DOHH2 (cell line): ENCODE results near the gene VWA1.

Experiments
- H3F3A ChIP-seq: fragments of 200-600 bp; sonication (generic), shearing (Covaris generic); 2 replicates; pipeline ENCODE4 v1.6.0; 2016; ENCODE audit warnings: antibody characterized with exemption, mild to moderate bottlenecking; ENCODE audit not compliant: control insufficient read depth, insufficient read depth
- H3K27ac ChIP-seq: fragments of 200-600 bp; sonication (generic); 2 replicates; pipeline ENCODE4 v1.5.1; 2014; ENCODE audit warnings: low read depth, mild to moderate bottlenecking, low read length, moderate library complexity
- H3K27me3 ChIP-seq: fragments of 200-600 bp; sonication (generic); 2 replicates; pipeline ENCODE4 v1.6.1; 2014; ENCODE audit warnings: mild to moderate bottlenecking, low read length, mixed read lengths; ENCODE audit not compliant: control insufficient read depth
- H3K36me3 ChIP-seq: fragments of 200-600 bp; sonication (generic); 2 replicates; pipeline ENCODE4 v1.6.1; 2014; ENCODE audit warnings: mild to moderate bottlenecking, low read length, moderate library complexity, mixed read lengths; ENCODE audit not compliant: control insufficient read depth
- H3K4me1 ChIP-seq: fragments of 200-600 bp; sonication (generic); 2 replicates; pipeline ENCODE4 v1.6.1; 2014; ENCODE audit warnings: mild to moderate bottlenecking, low read length, mixed read lengths; ENCODE audit not compliant: control insufficient read depth
- H3K4me2 ChIP-seq: fragments of 200-600 bp; sonication (generic); 2 replicates; pipeline ENCODE4 v1.6.0; 2014; ENCODE audit warnings: mild to moderate bottlenecking, low read length, moderate library complexity
- H3K4me3 ChIP-seq: fragments of 200-600 bp; sonication (generic); 2 replicates; pipeline ENCODE4 v1.5.1; 2014; ENCODE audit warnings: mild to moderate bottlenecking, low read length, mixed read lengths
- H3K79me2 ChIP-seq: fragments of 200-600 bp; sonication (generic); 2 replicates; pipeline ENCODE4 v1.6.1; 2014; ENCODE audit warnings: mild to moderate bottlenecking, low read length, mixed read lengths; ENCODE audit not compliant: control insufficient read depth
- H3K9me2 ChIP-seq: fragments of 200-600 bp; sonication (generic); replicated peaks from 2 replicates; pipeline ENCODE4 v1.6.1; 2014; ENCODE audit warnings: mild to moderate bottlenecking, low read length, mixed read lengths; ENCODE audit not compliant: control insufficient read depth
- H3K9me3 ChIP-seq: fragments of 200-600 bp; sonication (generic); 2 replicates; pipeline ENCODE4 v1.6.1; 2014; ENCODE audit warnings: antibody characterized with exemption, low read length, mixed read lengths; ENCODE audit not compliant: control insufficient read depth, insufficient read depth
- H4K20me1 ChIP-seq: fragments of 200-600 bp; sonication (generic); 2 replicates; pipeline ENCODE4 v1.6.0; 2014; ENCODE audit warnings: low read depth, mild to moderate bottlenecking, antibody characterized with exemption, low read length, moderate library complexity; ENCODE audit not compliant: control insufficient read depth, insufficient read depth
- EZH2phosphoT487 ChIP-seq: fragments of 200-600 bp; sonication (generic); IDR thresholded peaks from 2 replicates; pipeline ENCODE4 v1.6.1; 2017; ENCODE audit warnings: borderline replicate concordance, mild to moderate bottlenecking, antibody characterized with exemption, low read length, moderate library complexity, mixed read lengths
- TF ChIP-seq, protein P1 (sequence below): fragments of 200-600 bp; sonication (generic); IDR thresholded peaks from one replicate; pipeline ENCODE4 v1.5.1; 2014; ENCODE audit warnings: antibody characterized with exemption, mild to moderate bottlenecking, low read depth, low read length; ENCODE audit not compliant: poor library complexity, severe bottlenecking

The VWA1 gene

DNA sequence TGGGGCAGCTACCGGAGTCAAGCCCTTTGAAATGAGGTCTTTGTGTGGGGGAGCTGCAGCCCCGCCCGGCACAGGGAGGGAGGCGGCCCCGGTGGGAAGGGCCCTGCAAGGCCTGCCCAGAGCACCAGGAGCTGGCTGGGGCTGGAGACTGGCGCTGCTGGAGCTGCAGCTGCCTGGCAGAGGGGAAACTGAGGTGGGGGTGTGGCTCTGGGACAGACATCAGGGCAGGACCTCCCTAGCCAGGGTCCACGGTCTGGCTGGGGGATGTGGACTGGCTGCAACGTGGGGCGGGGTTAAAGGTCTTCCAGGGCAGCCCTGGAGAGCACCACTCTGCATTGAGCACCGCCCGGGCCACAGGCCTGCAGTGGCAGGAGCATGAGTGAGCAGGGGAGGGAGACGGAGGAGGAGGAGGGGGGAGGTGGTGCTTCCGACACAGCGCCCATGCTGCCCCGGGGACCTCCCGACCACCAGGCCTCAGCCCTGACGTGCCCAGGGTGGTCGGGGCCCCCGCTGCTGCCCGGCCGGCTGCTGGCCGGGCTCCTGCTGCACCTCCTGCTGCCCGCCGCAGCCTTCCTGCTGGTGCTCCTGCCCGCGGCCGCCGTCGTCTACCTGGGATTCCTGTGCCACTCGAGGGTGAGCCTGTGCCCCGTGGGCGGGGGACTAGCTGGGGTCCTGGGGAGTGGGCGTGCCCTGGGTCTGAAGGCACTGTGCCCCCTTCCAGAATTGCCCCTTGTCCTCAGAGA is 9.6 kb upstream of the VWA1 start:
- Histone ChIP-seq H3K27me3 (peaks cover 27% of the 10 kb centered on the region), H3F3A (no peaks in the 10 kb centered on the region), H3K4me3 (no peak overlapping the region), H3K9me3 (no peaks in the 10 kb centered on the region), H3K36me3 (no peaks in the 10 kb centered on the region), H4K20me1 (0 out of 2 replicates have a peak, but pooled peaks cover 3% of the 10 kb centered on the region), H3K4me2 (no peak overlapping the region), H3K4me1 (no peaks in the 10 kb centered on the region), H3K27ac (no peak overlapping the region), H3K79me2 (no peaks in the 10 kb centered on the region), H3K9me2 (no peaks in the 10 kb centered on the region)
- TF ChIP-seq, protein P1, sequence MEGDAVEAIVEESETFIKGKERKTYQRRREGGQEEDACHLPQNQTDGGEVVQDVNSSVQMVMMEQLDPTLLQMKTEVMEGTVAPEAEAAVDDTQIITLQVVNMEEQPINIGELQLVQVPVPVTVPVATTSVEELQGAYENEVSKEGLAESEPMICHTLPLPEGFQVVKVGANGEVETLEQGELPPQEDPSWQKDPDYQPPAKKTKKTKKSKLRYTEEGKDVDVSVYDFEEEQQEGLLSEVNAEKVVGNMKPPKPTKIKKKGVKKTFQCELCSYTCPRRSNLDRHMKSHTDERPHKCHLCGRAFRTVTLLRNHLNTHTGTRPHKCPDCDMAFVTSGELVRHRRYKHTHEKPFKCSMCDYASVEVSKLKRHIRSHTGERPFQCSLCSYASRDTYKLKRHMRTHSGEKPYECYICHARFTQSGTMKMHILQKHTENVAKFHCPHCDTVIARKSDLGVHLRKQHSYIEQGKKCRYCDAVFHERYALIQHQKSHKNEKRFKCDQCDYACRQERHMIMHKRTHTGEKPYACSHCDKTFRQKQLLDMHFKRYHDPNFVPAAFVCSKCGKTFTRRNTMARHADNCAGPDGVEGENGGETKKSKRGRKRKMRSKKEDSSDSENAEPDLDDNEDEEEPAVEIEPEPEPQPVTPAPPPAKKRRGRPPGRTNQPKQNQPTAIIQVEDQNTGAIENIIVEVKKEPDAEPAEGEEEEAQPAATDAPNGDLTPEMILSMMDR = no peak
- no peak for TF ChIP-seq EZH2phosphoT487

DNA sequence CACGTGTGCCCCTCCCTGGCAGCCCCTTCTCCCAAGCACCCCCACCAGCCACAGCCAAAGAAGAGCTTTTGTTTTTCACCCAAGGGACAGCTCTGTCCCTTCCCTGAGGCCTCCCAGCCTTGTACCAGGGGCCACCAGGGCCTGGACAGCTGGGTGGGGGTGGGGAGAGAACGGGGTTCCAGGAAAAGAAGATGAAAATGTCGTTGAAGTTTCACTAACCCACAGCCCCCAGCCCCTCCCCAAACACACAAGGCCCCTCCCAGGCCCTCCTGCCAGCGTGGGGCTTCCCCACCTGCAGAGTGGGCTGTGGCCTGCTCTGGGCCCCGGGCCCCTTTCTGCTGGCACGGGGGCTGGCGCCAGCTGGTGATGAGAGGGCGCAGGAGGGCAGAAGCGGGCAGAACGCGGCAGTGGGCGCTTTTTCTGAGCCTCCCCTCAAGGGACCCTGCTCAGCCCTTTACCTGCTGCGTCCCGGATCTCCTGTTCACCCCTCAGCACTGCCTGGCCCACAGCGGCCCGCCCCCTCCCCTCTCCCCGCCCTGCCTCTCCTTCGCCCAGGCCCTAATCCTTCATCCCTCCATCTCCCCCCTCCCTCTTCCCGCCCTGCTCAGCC is 8.9 kb upstream of the VWA1 start:
- Histone ChIP-seq H4K20me1 (0 out of 2 replicates have a peak, but pooled peaks cover 3% of the 10 kb centered on the region), H3K36me3 (no peaks in the 10 kb centered on the region), H3K79me2 (no peaks in the 10 kb centered on the region), H3K9me3 (no peaks in the 10 kb centered on the region), H3K4me2 (no peak overlapping the region), H3K4me1 (no peaks in the 10 kb centered on the region), H3F3A (no peaks in the 10 kb centered on the region), H3K4me3 (no peak overlapping the region), H3K27ac (no peak overlapping the region), H3K9me2 (no peaks in the 10 kb centered on the region), H3K27me3 (peaks cover 27% of the 10 kb centered on the region)
- no peak for TF ChIP-seq EZH2phosphoT487
- TF ChIP-seq, protein P1 = no peak

DNA sequence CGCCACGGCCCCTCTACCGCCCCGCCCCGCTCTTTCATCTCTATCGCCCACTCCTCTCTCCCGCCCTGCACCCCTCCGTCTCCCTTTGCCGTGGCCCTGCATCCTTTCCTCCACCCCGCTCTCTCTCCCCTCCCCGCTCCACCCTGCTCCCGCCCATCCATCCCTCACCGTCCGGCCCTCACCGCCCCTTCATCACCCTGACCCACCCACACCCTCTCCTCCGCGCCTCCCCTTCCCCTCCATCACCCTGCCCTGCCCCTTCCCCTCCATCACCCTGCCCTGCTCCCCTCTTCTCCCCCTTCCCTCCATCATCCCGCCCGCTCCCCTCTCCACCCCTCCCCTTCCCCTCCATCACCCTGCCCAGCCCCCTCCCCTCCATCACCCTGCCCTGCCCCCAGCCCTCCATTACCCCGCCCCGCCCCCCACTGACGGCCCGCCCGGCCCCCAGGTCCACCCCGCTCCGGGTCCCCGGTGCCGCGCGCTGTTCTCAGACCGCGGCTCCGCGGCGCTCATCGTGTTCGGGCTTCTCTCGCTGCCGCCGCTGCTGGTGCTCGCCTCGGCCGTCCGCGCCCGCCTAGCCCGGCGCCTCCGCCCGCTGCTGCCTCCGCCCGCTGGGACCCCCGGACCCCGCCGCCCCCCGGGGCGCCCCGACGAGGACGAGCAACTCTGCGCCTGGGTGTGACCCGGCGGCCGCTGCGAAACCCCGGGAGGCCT is 8.2 kb upstream of the VWA1 start:
- Histone ChIP-seq H3K4me3 (no peak overlapping the region), H3K4me1 (no peaks in the 10 kb centered on the region), H3K27me3 (peaks cover 25% of the 10 kb centered on the region), H3F3A (no peaks in the 10 kb centered on the region), H3K9me3 (no peaks in the 10 kb centered on the region), H3K36me3 (no peaks in the 10 kb centered on the region), H3K79me2 (no peaks in the 10 kb centered on the region), H3K27ac (no peak overlapping the region), H3K9me2 (no peaks in the 10 kb centered on the region), H3K4me2 (no peak overlapping the region), H4K20me1 (0 out of 2 replicates have a peak, but pooled peaks cover 3% of the 10 kb centered on the region)
- TF ChIP-seq, protein P1 = no peak
- no peak for TF ChIP-seq EZH2phosphoT487
